Fibroblast of lung (primary cell): ENCODE measurements around the gene DSTN.

Experiments used
- CTCF ChIP-seq, 2 donors: IDR thresholded peaks in 1 of 2; conservative IDR thresholded peaks in 1 of 2; 1 replicate in 1 of 2; 2 replicates in 1 of 2; pipeline ENCODE4 v1.5.1; 2011 to 2012; ENCODE audit warnings: low read length in 2 of 2, control low read depth in 1 of 2, inconsistent platforms in 1 of 2, low read depth in 1 of 2, mild to moderate bottlenecking in 1 of 2
- EZH2 ChIP-seq: IDR thresholded peaks from 2 replicates; pipeline ENCODE4 v1.5.1; 2012; ENCODE audit warnings: low read length, control low read depth, mild to moderate bottlenecking; ENCODE audit errors: missing control alignments

- no peak for TF ChIP-seq EZH2
- TF ChIP-seq CTCF (conservative IDR thresholded peaks at IDR 0.05 in 1 of 2, IDR thresholded peaks at IDR 0.05 in 1 of 2; ENCODE audit: low read depth in 1 of 2, low read length in 2 of 2): no peak
Measured at GRCh38 chr20:17565169-17565845, 4.6 kb upstream of the DSTN start.
